A549 (cell line): ENCODE data around the gene SUPT3H.
"Not testable (repeated sequence)": the region's sequence is repeated elsewhere in the genome, so short reads cannot be mapped to it uniquely, and the experiment has no call there.

Source experiments
- EP300 ChIP-seq, 2 experiments: fragments of >200 bp; sonication (Bioruptor Twin); formaldehyde crosslinking; IDR thresholded peaks; 2 replicates in 1 of 2; 3 replicates in 1 of 2; pipeline ENCODE4 v1.6.1; 2016 to 2017
- RNF2 ChIP-seq: fragments of 200-600 bp; sonication (generic); IDR thresholded peaks from 2 replicates; pipeline ENCODE4 v1.6.1; 2016; ENCODE audit warnings: low read depth, mild to moderate bottlenecking, antibody characterized with exemption, moderate library complexity, borderline replicate concordance
- TF ChIP-seq, protein P1 (sequence below): fragments of 200-600 bp; sonication (generic); IDR thresholded peaks from 2 replicates; pipeline ENCODE4 v1.6.1; 2016; ENCODE audit warnings: antibody characterized with exemption, mild to moderate bottlenecking, moderate library complexity
- TF ChIP-seq, protein P2 (sequence below): fragments of >200 bp; sonication (Bioruptor Twin); formaldehyde crosslinking; IDR thresholded peaks from 3 replicates; pipeline ENCODE4 v1.5.1; 2016
- TF ChIP-seq, protein P3 (sequence below): fragments of 450-650 bp; IDR thresholded peaks from 2 replicates; pipeline ENCODE4 v1.6.1; 2014; ENCODE audit warnings: antibody characterized with exemption

DNA sequence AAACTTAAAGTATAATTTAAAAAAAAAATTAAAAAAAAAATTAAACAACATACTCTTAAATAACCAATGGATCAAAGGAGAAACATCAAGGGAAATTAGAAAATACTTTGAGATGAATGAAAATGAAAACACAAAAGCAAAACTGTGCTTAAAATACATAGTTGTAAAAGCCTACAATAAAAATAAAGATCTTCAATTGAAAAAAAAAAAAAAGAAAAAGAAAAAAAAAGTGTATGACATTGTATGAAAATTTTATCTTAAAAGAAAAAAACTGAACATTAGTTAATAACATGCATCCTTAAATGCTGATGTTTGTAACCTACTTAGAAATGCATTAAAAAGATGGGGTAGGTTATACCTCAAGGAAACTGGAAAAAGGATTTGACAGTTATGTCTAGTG is 501.1 kb downstream of the SUPT3H start:
- TF ChIP-seq, protein P1, sequence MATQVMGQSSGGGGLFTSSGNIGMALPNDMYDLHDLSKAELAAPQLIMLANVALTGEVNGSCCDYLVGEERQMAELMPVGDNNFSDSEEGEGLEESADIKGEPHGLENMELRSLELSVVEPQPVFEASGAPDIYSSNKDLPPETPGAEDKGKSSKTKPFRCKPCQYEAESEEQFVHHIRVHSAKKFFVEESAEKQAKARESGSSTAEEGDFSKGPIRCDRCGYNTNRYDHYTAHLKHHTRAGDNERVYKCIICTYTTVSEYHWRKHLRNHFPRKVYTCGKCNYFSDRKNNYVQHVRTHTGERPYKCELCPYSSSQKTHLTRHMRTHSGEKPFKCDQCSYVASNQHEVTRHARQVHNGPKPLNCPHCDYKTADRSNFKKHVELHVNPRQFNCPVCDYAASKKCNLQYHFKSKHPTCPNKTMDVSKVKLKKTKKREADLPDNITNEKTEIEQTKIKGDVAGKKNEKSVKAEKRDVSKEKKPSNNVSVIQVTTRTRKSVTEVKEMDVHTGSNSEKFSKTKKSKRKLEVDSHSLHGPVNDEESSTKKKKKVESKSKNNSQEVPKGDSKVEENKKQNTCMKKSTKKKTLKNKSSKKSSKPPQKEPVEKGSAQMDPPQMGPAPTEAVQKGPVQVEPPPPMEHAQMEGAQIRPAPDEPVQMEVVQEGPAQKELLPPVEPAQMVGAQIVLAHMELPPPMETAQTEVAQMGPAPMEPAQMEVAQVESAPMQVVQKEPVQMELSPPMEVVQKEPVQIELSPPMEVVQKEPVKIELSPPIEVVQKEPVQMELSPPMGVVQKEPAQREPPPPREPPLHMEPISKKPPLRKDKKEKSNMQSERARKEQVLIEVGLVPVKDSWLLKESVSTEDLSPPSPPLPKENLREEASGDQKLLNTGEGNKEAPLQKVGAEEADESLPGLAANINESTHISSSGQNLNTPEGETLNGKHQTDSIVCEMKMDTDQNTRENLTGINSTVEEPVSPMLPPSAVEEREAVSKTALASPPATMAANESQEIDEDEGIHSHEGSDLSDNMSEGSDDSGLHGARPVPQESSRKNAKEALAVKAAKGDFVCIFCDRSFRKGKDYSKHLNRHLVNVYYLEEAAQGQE: not testable (repeated sequence)
- TF ChIP-seq, protein P2, sequence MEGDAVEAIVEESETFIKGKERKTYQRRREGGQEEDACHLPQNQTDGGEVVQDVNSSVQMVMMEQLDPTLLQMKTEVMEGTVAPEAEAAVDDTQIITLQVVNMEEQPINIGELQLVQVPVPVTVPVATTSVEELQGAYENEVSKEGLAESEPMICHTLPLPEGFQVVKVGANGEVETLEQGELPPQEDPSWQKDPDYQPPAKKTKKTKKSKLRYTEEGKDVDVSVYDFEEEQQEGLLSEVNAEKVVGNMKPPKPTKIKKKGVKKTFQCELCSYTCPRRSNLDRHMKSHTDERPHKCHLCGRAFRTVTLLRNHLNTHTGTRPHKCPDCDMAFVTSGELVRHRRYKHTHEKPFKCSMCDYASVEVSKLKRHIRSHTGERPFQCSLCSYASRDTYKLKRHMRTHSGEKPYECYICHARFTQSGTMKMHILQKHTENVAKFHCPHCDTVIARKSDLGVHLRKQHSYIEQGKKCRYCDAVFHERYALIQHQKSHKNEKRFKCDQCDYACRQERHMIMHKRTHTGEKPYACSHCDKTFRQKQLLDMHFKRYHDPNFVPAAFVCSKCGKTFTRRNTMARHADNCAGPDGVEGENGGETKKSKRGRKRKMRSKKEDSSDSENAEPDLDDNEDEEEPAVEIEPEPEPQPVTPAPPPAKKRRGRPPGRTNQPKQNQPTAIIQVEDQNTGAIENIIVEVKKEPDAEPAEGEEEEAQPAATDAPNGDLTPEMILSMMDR: not testable (repeated sequence)
- TF ChIP-seq, protein P3, sequence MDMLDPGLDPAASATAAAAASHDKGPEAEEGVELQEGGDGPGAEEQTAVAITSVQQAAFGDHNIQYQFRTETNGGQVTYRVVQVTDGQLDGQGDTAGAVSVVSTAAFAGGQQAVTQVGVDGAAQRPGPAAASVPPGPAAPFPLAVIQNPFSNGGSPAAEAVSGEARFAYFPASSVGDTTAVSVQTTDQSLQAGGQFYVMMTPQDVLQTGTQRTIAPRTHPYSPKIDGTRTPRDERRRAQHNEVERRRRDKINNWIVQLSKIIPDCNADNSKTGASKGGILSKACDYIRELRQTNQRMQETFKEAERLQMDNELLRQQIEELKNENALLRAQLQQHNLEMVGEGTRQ: not testable (repeated sequence)
- not testable (repeated sequence) for TF ChIP-seq RNF2; EP300 (IDR thresholded peaks at IDR 0.05)
